A549 (cell line): Measurements from ENCODE around the gene HOXB5. TPM values are rescaled to one million over a fixed set of nuclear protein-coding genes. Genes with fewer than 3 reads are reported as not detected.

Experiments used
- ATAC-seq, 2 experiments: fragments of 200-7000 bp in 1 of 2; fragments of >200 bp in 1 of 2; cut with Nextera tagmentation in 1 of 2; cut with Tn5 transposase in 1 of 2; 3 replicates each; pipeline versions ENCODE4 v1.8.0 to v1.9.1; 2018 to 2020; ENCODE audit warnings: mild to moderate bottlenecking in 1 of 2, moderate library complexity in 1 of 2
- CTCF ChIA-PET: fragments of 300-600 bp; sonication (Branson Sonifier 250); formaldehyde crosslinking; extraction: SDS; loops from one replicate; lab custom pipeline; 2021; ENCODE audit warnings: antibody characterized with exemption, inconsistent platforms; lab: Yijun Ruan, JAX
- POLR2A ChIA-PET: fragments of 350-600 bp; formaldehyde crosslinking; extraction: SDS; loops from one replicate; lab custom pipeline; 2021; ENCODE audit warnings: antibody characterized with exemption, inconsistent platforms; lab: Yijun Ruan, JAX
- DNase-seq, 2 experiments: peaks; one replicate each; pipeline versions ENCODE4 v3.0.0 to v3.0.0-alpha.2; 2011 to 2016; ENCODE audit warnings: low read depth in 1 of 2, low spot score in 1 of 2
- FAIRE-seq: peaks from 2 replicates; lab custom pipeline; 2011; peaks lifted over from hg19 to GRCh38; lab: Jason Lieb, UNC
- H3K27ac ChIP-seq, 2 experiments: fragments of >200 bp; sonication (Bioruptor Twin); formaldehyde crosslinking; 3 replicates each; pipeline ENCODE4 v1.5.1; 2016 to 2017
- H3K4me1 ChIP-seq: fragments of >200 bp; sonication (Bioruptor Twin); formaldehyde crosslinking; 3 replicates; pipeline ENCODE4 v1.6.1; 2016
- H3K4me2 ChIP-seq: fragments of >200 bp; sonication (Bioruptor Twin); formaldehyde crosslinking; 3 replicates; pipeline ENCODE4 v1.6.1; 2016
- H3K4me3 ChIP-seq: fragments of >200 bp; sonication (Bioruptor Twin); formaldehyde crosslinking; 3 replicates; pipeline ENCODE4 v1.5.1; 2016
- H3K9me3 ChIP-seq: fragments of >200 bp; sonication (Bioruptor Twin); formaldehyde crosslinking; 3 replicates; pipeline ENCODE4 v1.6.1; 2016
- CHD2 ChIP-seq: fragments of 150-350 bp; IDR thresholded peaks from 2 replicates; pipeline ENCODE4 v1.6.1; 2014; ENCODE audit warnings: low read length; ENCODE audit not compliant: partially characterized antibody
- HEYL ChIP-seq: fragments of 250-450 bp; sonication (Bioruptor Pico); IDR thresholded peaks from 2 replicates; pipeline ENCODE4 v1.8.0; 2021; ENCODE audit warnings: mild to moderate bottlenecking, moderate library complexity
- JUN ChIP-seq, 2 experiments: fragments of >200 bp; sonication (Bioruptor Twin); formaldehyde crosslinking; IDR thresholded peaks; 2 replicates in 1 of 2; 3 replicates in 1 of 2; pipeline ENCODE4 v1.6.1; 2016 to 2017
- KDM1A ChIP-seq: fragments of 200-600 bp; sonication (generic); IDR thresholded peaks from 2 replicates; pipeline ENCODE4 v1.6.1; 2016; ENCODE audit warnings: low read depth, mild to moderate bottlenecking
- KDM5A ChIP-seq: fragments of 200-600 bp; sonication (generic); IDR thresholded peaks from 2 replicates; pipeline ENCODE4 v1.6.1; 2016; ENCODE audit warnings: antibody characterized with exemption, mild to moderate bottlenecking
- PHF8 ChIP-seq: fragments of 200-600 bp; sonication (generic); IDR thresholded peaks from 2 replicates; pipeline ENCODE4 v1.6.1; 2016; ENCODE audit warnings: low read depth, mild to moderate bottlenecking, antibody characterized with exemption, moderate library complexity, borderline replicate concordance
- RAD21 ChIP-seq, 2 experiments: fragments of >200 bp in 1 of 2; sonication (Bioruptor Twin) in 1 of 2; formaldehyde crosslinking in 1 of 2; IDR thresholded peaks in 1 of 2; conservative IDR thresholded peaks in 1 of 2; 2 replicates in 1 of 2; 3 replicates in 1 of 2; pipeline ENCODE4 v1.6.1; 2012 to 2018; ENCODE audit warnings: inconsistent platforms in 1 of 2
- SMC3 ChIP-seq: fragments of >200 bp; sonication (Bioruptor Twin); formaldehyde crosslinking; IDR thresholded peaks from 3 replicates; pipeline ENCODE4 v1.6.1; 2018; ENCODE audit warnings: inconsistent platforms
- TFCP2L1 ChIP-seq: fragments of 250-450 bp; sonication (Bioruptor Pico); IDR thresholded peaks from 2 replicates; pipeline ENCODE4 v1.5.0; 2021; ENCODE audit warnings: mild to moderate bottlenecking
- WGBS: methylation state at CpG from one replicate; pipeline ENCODE4 v1.1.6; 2017; ENCODE audit errors: missing lambda C conversion rate; 5-methylcytosine and 5-hydroxymethylcytosine counted together
- polyA plus RNA-seq, 4 experiments: library from polyadenylated mRNA; depleted of rRNA in 3 of 4; stranded (reverse); fragments of >200 nt; fragmentation: RNase III in 1 of 4; extraction: RNeasy Plus Mini Kit Qiagen cat#74134 plus additional on column Dnase treatment in 1 of 4; gene quantifications; 2 replicates in 3 of 4; 3 replicates in 1 of 4; pipeline ENCODE4 v1.2.3, GENCODE V29; 2011 to 2017
- TF ChIP-seq, protein P1 (sequence below): IDR thresholded peaks from 2 replicates; pipeline ENCODE4 v1.6.1; 2012; ENCODE audit warnings: low read depth, borderline replicate concordance
- TF ChIP-seq, protein P2 (sequence below): fragments of 450-650 bp; IDR thresholded peaks from 2 replicates; pipeline ENCODE4 v1.6.1; 2014; ENCODE audit warnings: antibody characterized with exemption
- TF ChIP-seq, protein P3 (sequence below): IDR thresholded peaks from 2 replicates; pipeline ENCODE4 v1.6.1; 2012
- TF ChIP-seq, protein P4 (sequence below): fragments of 250-450 bp; sonication (Bioruptor Pico); IDR thresholded peaks from 2 replicates; pipeline ENCODE4 v1.5.0; 2021; ENCODE audit warnings: mild to moderate bottlenecking, moderate library complexity, borderline replicate concordance
- TF ChIP-seq, protein P5 (sequence below): fragments of 150-350 bp; IDR thresholded peaks from 2 replicates; pipeline ENCODE4 v1.6.1; 2014; ENCODE audit warnings: low read depth, mild to moderate bottlenecking, low read length
- TF ChIP-seq, protein P6 (sequence below): fragments of >200 bp; sonication (Bioruptor Twin); formaldehyde crosslinking; IDR thresholded peaks from 2 replicates; pipeline ENCODE4 v1.6.1; 2016

Gene HOXB5
- polyA plus RNA-seq, 2 of the 4 experiments (the other 2 are of a cell fraction), result 2.5 to 3.0 TPM

DNA sequence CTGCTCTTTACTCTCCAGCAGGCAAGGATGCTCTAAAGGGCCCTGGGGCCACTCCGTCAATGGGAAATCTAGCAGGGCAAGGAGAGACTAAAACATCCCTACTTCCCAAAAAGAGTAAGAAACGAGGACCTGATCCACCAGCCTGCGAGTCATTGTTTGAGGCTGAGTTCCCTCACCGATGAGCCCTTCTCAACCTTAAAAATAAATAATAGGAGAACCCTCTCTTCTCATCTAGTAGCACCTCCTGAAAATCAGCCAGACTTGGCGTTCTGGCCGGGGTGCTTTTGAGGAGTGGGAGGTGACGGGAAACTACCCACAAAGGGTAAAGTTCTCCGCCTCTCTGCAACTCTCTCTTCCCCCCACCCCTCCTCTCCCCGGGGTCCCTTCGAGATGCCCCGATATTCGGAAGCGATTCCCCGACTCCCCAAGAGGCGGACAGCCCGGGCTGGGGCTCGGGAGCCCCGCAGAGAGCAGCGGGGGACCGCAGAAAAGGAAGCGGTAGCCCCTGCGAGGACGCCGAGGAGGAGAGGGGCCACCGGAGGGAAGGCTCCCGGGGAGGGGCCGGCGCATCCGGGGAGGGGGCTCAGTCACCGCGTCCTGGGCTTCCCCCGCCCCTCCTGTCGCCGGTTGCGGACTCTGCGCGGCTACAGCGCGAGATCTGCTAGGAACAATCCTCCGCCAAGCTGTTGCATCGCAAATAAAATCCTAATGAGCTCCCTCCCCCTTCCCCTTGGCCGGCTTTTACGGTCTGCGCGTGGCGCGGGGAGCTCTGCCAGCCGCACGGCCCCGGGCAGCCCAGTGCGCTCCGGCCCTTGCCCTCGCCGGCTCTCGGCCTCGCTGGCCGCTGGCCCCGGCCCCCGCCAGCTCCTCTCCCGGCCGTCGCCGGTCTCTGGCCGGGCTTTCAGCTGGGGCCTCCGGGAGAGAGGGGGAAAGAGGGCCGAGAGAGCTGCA, 31.2 kb upstream of the HOXB5 start (continued):
- TF ChIP-seq, protein P1, sequence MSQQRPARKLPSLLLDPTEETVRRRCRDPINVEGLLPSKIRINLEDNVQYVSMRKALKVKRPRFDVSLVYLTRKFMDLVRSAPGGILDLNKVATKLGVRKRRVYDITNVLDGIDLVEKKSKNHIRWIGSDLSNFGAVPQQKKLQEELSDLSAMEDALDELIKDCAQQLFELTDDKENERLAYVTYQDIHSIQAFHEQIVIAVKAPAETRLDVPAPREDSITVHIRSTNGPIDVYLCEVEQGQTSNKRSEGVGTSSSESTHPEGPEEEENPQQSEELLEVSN, result 0 out of 2 replicates have a peak, but pooled peaks have one; percentile 14
- TF ChIP-seq, protein P2, sequence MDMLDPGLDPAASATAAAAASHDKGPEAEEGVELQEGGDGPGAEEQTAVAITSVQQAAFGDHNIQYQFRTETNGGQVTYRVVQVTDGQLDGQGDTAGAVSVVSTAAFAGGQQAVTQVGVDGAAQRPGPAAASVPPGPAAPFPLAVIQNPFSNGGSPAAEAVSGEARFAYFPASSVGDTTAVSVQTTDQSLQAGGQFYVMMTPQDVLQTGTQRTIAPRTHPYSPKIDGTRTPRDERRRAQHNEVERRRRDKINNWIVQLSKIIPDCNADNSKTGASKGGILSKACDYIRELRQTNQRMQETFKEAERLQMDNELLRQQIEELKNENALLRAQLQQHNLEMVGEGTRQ, result no peak
- TF ChIP-seq RAD21 (conservative IDR thresholded peaks at IDR 0.05 in 1 of 2, IDR thresholded peaks at IDR 0.05 in 1 of 2), result no peak
- no peak for TF ChIP-seq KDM5A
- TF ChIP-seq JUN (IDR thresholded peaks at IDR 0.05), result 0 out of 5 replicates have a peak, but pooled peaks of 1 of the 2 experiments have one; percentile 8
- TF ChIP-seq CHD2, result no peak
- 0 out of 2 replicates have a peak, but pooled peaks have one; percentile 21 for TF ChIP-seq TFCP2L1 (CRISPR knock-in tag)

DNA sequence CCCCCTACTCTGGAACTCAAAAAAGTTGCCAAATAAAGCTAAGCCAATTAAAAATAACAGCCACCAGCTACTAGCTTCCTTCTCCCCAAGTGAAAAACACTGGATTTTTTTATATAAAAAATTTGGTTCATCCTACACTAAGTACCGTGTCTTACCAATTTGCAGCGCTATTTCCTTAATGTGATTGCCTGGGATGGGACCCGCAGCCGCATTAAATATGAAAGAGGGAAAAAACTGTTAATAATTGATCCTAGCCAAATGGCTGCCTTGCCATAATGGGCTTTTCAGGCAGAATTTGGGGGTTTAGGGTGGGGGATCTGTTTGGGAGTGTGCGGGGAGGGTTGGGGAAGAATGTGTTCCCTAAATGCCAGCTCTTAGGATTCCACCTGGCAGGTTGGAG, 30.5 kb upstream of the HOXB5 start:
- H3K9me3 ChIP-seq, result no peaks in the 10 kb centered on the region
- ATAC-seq (no peak), FAIRE-seq (no peak)
- peak overlapping the region; percentile 72 for H3K4me3 ChIP-seq
- H3K4me2 ChIP-seq, result peak overlapping the region; percentile 92
- TF ChIP-seq PHF8, result no peak
- TF ChIP-seq SMC3, result no peak
- TF ChIP-seq, protein P1, result no peak
- TF ChIP-seq, protein P3, sequence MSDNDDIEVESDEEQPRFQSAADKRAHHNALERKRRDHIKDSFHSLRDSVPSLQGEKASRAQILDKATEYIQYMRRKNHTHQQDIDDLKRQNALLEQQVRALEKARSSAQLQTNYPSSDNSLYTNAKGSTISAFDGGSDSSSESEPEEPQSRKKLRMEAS, result no peak
- TF ChIP-seq, all 56 proteins: peak for 0
- POLR2A ChIA-PET, result interaction anchor here (2.3 to 2.9 kb wide), 3 partner anchors 10 to 576 kb away, joined by 12 to 45 read pairs (median 30); partner anchors contain the start of genes HOXB8 and NFE2L1
- 88% methylated on average over 5 of the region's 5 CpGs for WGBS
- H3K4me1 ChIP-seq, result peaks cover 15% of the 10 kb centered on the region
- H3K27ac ChIP-seq, result no peak overlapping the region; a peak in 2 of 6 replicates
- no peak for DNase-seq
- CTCF ChIA-PET, result interaction anchor here (0.9 to 9.7 kb wide), 13 partner anchors 8 to 544 kb away, joined by 3 to 84 read pairs (median 4); no protein-coding TSS in a partner anchor

DNA sequence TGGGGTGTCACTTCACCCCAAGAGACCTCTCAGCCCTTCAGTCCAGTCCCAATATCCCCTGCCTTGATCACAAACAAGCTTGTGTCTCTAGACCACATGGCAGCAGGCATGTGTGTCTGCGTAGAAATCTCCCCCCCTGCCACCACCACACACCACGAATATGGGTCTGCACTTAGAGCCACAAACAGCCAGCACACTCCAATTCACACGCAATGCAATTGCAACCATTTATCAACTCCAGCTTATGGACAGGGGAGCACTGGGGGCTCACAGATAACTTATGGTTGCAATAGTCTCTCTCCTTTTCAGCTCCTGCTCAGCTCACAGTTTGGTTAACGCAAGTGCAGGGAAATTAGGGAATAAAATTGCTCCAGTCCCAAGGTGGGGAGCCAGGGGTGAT, 30.0 kb upstream of the HOXB5 start:
- DNase-seq (no peak), FAIRE-seq (no peak)
- peaks cover 20% of the 10 kb centered on the region for H3K4me1 ChIP-seq
- H3K4me3 ChIP-seq, result no peak overlapping the region
- CTCF ChIA-PET, result interaction anchor here (0.9 to 9.7 kb wide), 16 partner anchors 8 to 543 kb away, joined by 3 to 84 read pairs (median 4); no protein-coding TSS in a partner anchor
- peak overlapping the region; percentile 92 for H3K4me2 ChIP-seq
- no peaks in the 10 kb centered on the region for H3K9me3 ChIP-seq
- POLR2A ChIA-PET, result no interaction called here
- 93% methylated on average over 4 of the region's 4 CpGs for WGBS
- TF ChIP-seq, protein P1, result no peak
- TF ChIP-seq HEYL (CRISPR knock-in tag), result no peak
- no peak for TF ChIP-seq KDM1A
- TF ChIP-seq, protein P4, sequence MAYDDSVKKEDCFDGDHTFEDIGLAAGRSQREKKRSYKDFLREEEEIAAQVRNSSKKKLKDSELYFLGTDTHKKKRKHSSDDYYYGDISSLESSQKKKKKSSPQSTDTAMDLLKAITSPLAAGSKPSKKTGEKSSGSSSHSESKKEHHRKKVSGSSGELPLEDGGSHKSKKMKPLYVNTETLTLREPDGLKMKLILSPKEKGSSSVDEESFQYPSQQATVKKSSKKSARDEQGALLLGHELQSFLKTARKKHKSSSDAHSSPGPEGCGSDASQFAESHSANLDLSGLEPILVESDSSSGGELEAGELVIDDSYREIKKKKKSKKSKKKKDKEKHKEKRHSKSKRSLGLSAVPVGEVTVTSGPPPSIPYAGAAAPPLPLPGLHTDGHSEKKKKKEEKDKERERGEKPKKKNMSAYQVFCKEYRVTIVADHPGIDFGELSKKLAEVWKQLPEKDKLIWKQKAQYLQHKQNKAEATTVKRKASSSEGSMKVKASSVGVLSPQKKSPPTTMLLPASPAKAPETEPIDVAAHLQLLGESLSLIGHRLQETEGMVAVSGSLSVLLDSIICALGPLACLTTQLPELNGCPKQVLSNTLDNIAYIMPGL (CRISPR knock-in tag), result no peak
- TF ChIP-seq TFCP2L1 (CRISPR knock-in tag), result no peak
- TF ChIP-seq, protein P5, sequence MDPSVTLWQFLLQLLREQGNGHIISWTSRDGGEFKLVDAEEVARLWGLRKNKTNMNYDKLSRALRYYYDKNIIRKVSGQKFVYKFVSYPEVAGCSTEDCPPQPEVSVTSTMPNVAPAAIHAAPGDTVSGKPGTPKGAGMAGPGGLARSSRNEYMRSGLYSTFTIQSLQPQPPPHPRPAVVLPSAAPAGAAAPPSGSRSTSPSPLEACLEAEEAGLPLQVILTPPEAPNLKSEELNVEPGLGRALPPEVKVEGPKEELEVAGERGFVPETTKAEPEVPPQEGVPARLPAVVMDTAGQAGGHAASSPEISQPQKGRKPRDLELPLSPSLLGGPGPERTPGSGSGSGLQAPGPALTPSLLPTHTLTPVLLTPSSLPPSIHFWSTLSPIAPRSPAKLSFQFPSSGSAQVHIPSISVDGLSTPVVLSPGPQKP, result no peak
- TF ChIP-seq, protein P6, sequence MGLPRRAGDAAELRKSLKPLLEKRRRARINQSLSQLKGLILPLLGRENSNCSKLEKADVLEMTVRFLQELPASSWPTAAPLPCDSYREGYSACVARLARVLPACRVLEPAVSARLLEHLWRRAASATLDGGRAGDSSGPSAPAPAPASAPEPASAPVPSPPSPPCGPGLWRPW, result no peak
- TF ChIP-seq CHD2, result no peak
- TF ChIP-seq, all 56 proteins: peak for 0
- ATAC-seq, result no peak
- no peak overlapping the region for H3K27ac ChIP-seq
